Measurements from ENCODE around the gene VCX3B. TPM values are rescaled to one million over a fixed set of nuclear protein-coding genes. Genes with fewer than 3 reads are reported as not detected.

VCX3B gene
- total and polyA plus RNA-seq, 2 of the 4 experiments (the other 2 are of a cell fraction), result not detected

DNA sequence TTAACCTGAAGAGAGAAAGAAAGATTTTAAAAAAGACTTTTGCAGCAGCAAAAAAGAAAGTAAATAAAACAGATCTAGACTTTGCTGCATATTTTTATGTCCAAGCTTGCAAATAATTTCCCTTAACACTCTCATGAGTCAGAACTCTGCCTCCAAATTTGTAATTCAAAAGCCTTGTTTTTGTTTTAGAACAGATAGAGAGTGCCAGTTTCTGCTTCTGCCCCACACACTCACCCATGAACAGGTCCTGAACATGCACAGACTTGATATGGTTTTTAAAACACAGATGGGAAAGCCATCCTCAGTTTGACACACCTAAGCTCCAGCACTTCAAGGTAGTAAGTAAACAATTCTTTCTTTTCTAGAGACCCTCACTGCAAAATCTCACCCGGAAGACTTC, 39.7 kb upstream of the VCX3B start:
- Histone ChIP-seq H4K8ac (ENCODE audit: low read depth in 2 of 2, low read length in 2 of 2) (no peak overlapping the region), H3K4me3 (ENCODE audit: insufficient read depth, low read depth, low read length) (no peak overlapping the region), H4K91ac (ENCODE audit: insufficient read depth, low read depth, low read length) (no peak overlapping the region), H2BK20ac (ENCODE audit: low read depth, low read length) (no peak overlapping the region), H2AFZ (replicated peaks; ENCODE audit: low read length, poor library complexity) (no peak overlapping the region), H3K56ac (ENCODE audit: extremely low read depth, insufficient read depth, low read length) (no peak overlapping the region), H3K27me3 (ENCODE audit: control insufficient read depth, insufficient read depth, low read length) (no peaks in the 10 kb centered on the region), H3K18ac (ENCODE audit: low read depth, low read length) (no peak overlapping the region), H3K23ac (ENCODE audit: low read depth, low read length) (no peak overlapping the region), H3K36me3 (ENCODE audit: control insufficient read depth, insufficient read depth, low read length) (no peaks in the 10 kb centered on the region), H2BK15ac (ENCODE audit: low read depth, low read length) (no peak overlapping the region), H4K5ac (ENCODE audit: low read depth, low read length) (no peak overlapping the region), H3K79me1 (ENCODE audit: low read depth in 1 of 2, low read length in 2 of 2) (no peaks in the 10 kb centered on the region), H3K9me1 (ENCODE audit: insufficient read depth, low read length) (no peaks in the 10 kb centered on the region), H3K4me1 (ENCODE audit: control insufficient read depth, insufficient read depth, low read length) (no peaks in the 10 kb centered on the region), H2AK9ac (replicated peaks; ENCODE audit: low read depth, low read length, poor library complexity) (no peak overlapping the region), H4K20me1 (ENCODE audit: insufficient read depth, low read length) (no peaks in the 10 kb centered on the region), H3K9ac (ENCODE audit: low read depth, low read length) (no peak overlapping the region), H3K4ac (ENCODE audit: low read depth, low read length) (no peak overlapping the region), H3K14ac (replicated peaks; ENCODE audit: low read depth, low read length) (no peak overlapping the region), H2AK5ac (ENCODE audit: low read depth, low read length) (no peak overlapping the region), H2BK120ac (ENCODE audit: low read depth, low read length) (no peak overlapping the region), H3K27ac (ENCODE audit: insufficient read depth, low read length) (no peak overlapping the region), H2BK5ac (ENCODE audit: low read depth, low read length, poor library complexity, severe bottlenecking) (no peak overlapping the region), H3K4me2 (ENCODE audit: low read depth, low read length) (no peak overlapping the region), H3K9me3 (ENCODE audit: control insufficient read depth, insufficient read depth, low read length) (peaks cover 8% of the 10 kb centered on the region)
- intact Hi-C loops (cut with micrococcal nuclease), result no loop called here
- in situ Hi-C loops (cut with MboI; ENCODE audit: low sequenced_read_pairs), result no loop called here
- no CpG with 5 or more reads among the region's 1 CpG for WGBS, 2 experiments (ENCODE audit: extremely low coverage in 2 of 2, insufficient read length in 1 of 2)
- no peak for DNase-seq
- dilution Hi-C loops (cut with HindIII; ENCODE audit: low sequenced_read_pairs, unreplicated experiment), result no loop called here
- ChIA-PET CTCF (no interaction called here), POLR2A (ENCODE audit: unreplicated experiment) (no interaction called here)
- ATAC-seq (ENCODE audit: low read depth), result no peak
- no TSS peak for BruUV-seq (replicated peaks)
- TF ChIP-seq SMC3 (IDR thresholded peaks at IDR 0.05; ENCODE audit: low read depth, low read length) (no peak), FOS (IDR thresholded peaks at IDR 0.05; ENCODE audit: low read depth, low read length) (no peak), POLR2A (IDR thresholded peaks at IDR 0.05; ENCODE audit: low read depth, low read length) (no peak), RFX5 (IDR thresholded peaks at IDR 0.05; ENCODE audit: low read depth, low read length) (no peak), RCOR1 (IDR thresholded peaks at IDR 0.05; ENCODE audit: insufficient replicate concordance, low read length) (no peak), BHLHE40 (IDR thresholded peaks at IDR 0.05; ENCODE audit: low read depth, low read length) (no peak), NFE2L2 (IDR thresholded peaks at IDR 0.05; ENCODE audit: low read depth, low read length) (no peak), MAFK (IDR thresholded peaks at IDR 0.05; ENCODE audit: low read depth, low read length) (no peak), CEBPB (IDR thresholded peaks at IDR 0.05; ENCODE audit: low read depth, low read length) (no peak), MXI1 (IDR thresholded peaks at IDR 0.05; ENCODE audit: borderline replicate concordance, low read depth, low read length) (no peak), CHD1 (IDR thresholded peaks at IDR 0.05; ENCODE audit: low read depth, low read length) (no peak)
- TF ChIP-seq, protein P1, sequence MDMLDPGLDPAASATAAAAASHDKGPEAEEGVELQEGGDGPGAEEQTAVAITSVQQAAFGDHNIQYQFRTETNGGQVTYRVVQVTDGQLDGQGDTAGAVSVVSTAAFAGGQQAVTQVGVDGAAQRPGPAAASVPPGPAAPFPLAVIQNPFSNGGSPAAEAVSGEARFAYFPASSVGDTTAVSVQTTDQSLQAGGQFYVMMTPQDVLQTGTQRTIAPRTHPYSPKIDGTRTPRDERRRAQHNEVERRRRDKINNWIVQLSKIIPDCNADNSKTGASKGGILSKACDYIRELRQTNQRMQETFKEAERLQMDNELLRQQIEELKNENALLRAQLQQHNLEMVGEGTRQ (IDR thresholded peaks at IDR 0.05; ENCODE audit: low read depth, low read length), result no peak
- TF ChIP-seq, protein P2, sequence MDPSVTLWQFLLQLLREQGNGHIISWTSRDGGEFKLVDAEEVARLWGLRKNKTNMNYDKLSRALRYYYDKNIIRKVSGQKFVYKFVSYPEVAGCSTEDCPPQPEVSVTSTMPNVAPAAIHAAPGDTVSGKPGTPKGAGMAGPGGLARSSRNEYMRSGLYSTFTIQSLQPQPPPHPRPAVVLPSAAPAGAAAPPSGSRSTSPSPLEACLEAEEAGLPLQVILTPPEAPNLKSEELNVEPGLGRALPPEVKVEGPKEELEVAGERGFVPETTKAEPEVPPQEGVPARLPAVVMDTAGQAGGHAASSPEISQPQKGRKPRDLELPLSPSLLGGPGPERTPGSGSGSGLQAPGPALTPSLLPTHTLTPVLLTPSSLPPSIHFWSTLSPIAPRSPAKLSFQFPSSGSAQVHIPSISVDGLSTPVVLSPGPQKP (IDR thresholded peaks at IDR 0.05; ENCODE audit: borderline replicate concordance, low read depth, low read length), result no peak
- TF ChIP-seq, protein P3, sequence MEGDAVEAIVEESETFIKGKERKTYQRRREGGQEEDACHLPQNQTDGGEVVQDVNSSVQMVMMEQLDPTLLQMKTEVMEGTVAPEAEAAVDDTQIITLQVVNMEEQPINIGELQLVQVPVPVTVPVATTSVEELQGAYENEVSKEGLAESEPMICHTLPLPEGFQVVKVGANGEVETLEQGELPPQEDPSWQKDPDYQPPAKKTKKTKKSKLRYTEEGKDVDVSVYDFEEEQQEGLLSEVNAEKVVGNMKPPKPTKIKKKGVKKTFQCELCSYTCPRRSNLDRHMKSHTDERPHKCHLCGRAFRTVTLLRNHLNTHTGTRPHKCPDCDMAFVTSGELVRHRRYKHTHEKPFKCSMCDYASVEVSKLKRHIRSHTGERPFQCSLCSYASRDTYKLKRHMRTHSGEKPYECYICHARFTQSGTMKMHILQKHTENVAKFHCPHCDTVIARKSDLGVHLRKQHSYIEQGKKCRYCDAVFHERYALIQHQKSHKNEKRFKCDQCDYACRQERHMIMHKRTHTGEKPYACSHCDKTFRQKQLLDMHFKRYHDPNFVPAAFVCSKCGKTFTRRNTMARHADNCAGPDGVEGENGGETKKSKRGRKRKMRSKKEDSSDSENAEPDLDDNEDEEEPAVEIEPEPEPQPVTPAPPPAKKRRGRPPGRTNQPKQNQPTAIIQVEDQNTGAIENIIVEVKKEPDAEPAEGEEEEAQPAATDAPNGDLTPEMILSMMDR (conservative IDR thresholded peaks at IDR 0.05; ENCODE audit: low read depth, low read length), result no peak

All from IMR-90 (cell line).